ENCODE data around the gene PCK2. TPM values are rescaled to one million over a fixed set of nuclear protein-coding genes. Genes with fewer than 3 reads are reported as not detected.
A peak's percentile ranks its signal among the peaks of the same experiment; 100 is the strongest.

The PCK2 gene
- total and polyA plus RNA-seq, 4 experiments from 2014 or later, result 11.0 to 21.4 (median 16.9) TPM

- CTCF ChIA-PET (ENCODE audit: partially characterized antibody), result interaction anchor here (0.7 to 12.2 kb wide), 4 partner anchors 9 to 48 kb away, joined by 3 to 475 read pairs (median 208); partner anchors contain the start of genes CARMIL3 and PSME1
- peaks cover 3 to 15% (median 11%) of the 10 kb centered on the region in 4 donors for H3K4me1 Mint-ChIP-seq
- Histone ChIP-seq H3K9me3 (ENCODE audit: control insufficient read depth in 1 of 2, low read length in 2 of 2) (no peaks in the 10 kb centered on the region), H3K27me3 (ENCODE audit: insufficient read depth, low read length) (no peaks in the 10 kb centered on the region), H3K36me3 (ENCODE audit: insufficient read depth, low read length) (no peaks in the 10 kb centered on the region), H3K4me1 (ENCODE audit: insufficient read depth, low read length) (peaks cover 5% of the 10 kb centered on the region), H3K4me3 (ENCODE audit: low read length in 2 of 2) (no peak overlapping the region), H3K27ac (ENCODE audit: low read depth, low read length) (no peak overlapping the region)
- peaks cover 0 to 4% (median 0%) of the 10 kb centered on the region in 8 donors for H3K9me3 Mint-ChIP-seq
- POLR2A ChIA-PET (ENCODE audit: partially characterized antibody), result no interaction called here
- intact Hi-C loops (cut with micrococcal nuclease), result loop anchor here (10.0 kb wide), 1 partner anchor 103 kb away; the partner anchor contains the start of gene DHRS4L2
- no peak overlapping the region for H3K27ac Mint-ChIP-seq
- H3K4me3 Mint-ChIP-seq, result no peak overlapping the region
- no peaks in the 10 kb centered on the region for H3K36me3 Mint-ChIP-seq
- H3K27me3 Mint-ChIP-seq, result no peaks in the 10 kb centered on the region
- DNase-seq, result no peak
Measured at GRCh38 chr14:24088095-24088494, 6.0 kb upstream of the PCK2 start.

GRCh38 chr14:24089890-24090289 lies 4.2 kb upstream of the PCK2 start:
- H3K27me3 ChIP-seq (ENCODE audit: insufficient read depth, low read length), result no peaks in the 10 kb centered on the region
- Mint-ChIP-seq H3K4me1 (peaks cover 10 to 29% (median 18%) of the 10 kb centered on the region in 4 donors), H3K4me3 (no peak overlapping the region), H3K36me3 (peaks cover 0 to 6% of the 10 kb centered on the region in 2 donors), H3K9me3 (peaks cover 0 to 3% (median 0%) of the 10 kb centered on the region in 8 donors), H3K27ac (no peak overlapping the region), H3K27me3 (no peaks in the 10 kb centered on the region)
- H3K4me1 ChIP-seq (ENCODE audit: insufficient read depth, low read length), result peaks cover 13% of the 10 kb centered on the region
- no peaks in the 10 kb centered on the region for H3K9me3 ChIP-seq (ENCODE audit: control insufficient read depth in 1 of 2, low read length in 2 of 2)
- H3K36me3 ChIP-seq (ENCODE audit: insufficient read depth, low read length), result no peaks in the 10 kb centered on the region
- intact Hi-C loops (cut with micrococcal nuclease), result loop anchor here (1.0 to 10.0 kb wide), 7 partner anchors 9 to 105 kb away; partner anchors contain the start of genes DHRS4L2, EMC9, IRF9 and PSME2
- POLR2A ChIA-PET (ENCODE audit: partially characterized antibody), result interaction anchor here (0.9 to 8.8 kb wide), 6 partner anchors 8 to 57 kb away, joined by 3 to 137 read pairs (median 27); partner anchors contain the start of genes DCAF11, NRL and RNF31
- CTCF ChIA-PET (ENCODE audit: partially characterized antibody), result interaction anchor here (0.7 to 12.2 kb wide), 21 partner anchors 12 to 153 kb away, joined by 3 to 475 read pairs (median 5); partner anchors contain the start of genes CARMIL3, DCAF11, EMC9 and NRL
- no peak for DNase-seq
- no peak overlapping the region for H3K27ac ChIP-seq (ENCODE audit: low read depth, low read length)
- no peak overlapping the region for H3K4me3 ChIP-seq (ENCODE audit: low read length in 2 of 2)

- no peaks in the 10 kb centered on the region for H3K9me3 ChIP-seq (ENCODE audit: control insufficient read depth in 1 of 2, low read length in 2 of 2)
- intact Hi-C loops (cut with micrococcal nuclease), result loop anchor here (10.0 kb wide), 1 partner anchor 53 kb away; the partner anchor contains the start of genes EMC9, PSME2 and RNF31
- peak overlapping the region in 6 of 8 donors; percentile 1 to 98 (median 58) for H3K4me3 Mint-ChIP-seq
- H3K9me3 Mint-ChIP-seq, result no peaks in the 10 kb centered on the region
- H3K27me3 ChIP-seq (ENCODE audit: insufficient read depth, low read length), result no peaks in the 10 kb centered on the region
- peaks cover 21 to 47% (median 33%) of the 10 kb centered on the region in 4 donors for H3K4me1 Mint-ChIP-seq
- no peaks in the 10 kb centered on the region for H3K27me3 Mint-ChIP-seq
- H3K36me3 ChIP-seq (ENCODE audit: insufficient read depth, low read length), result peaks cover 5% of the 10 kb centered on the region
- H3K27ac ChIP-seq (ENCODE audit: low read depth, low read length), result no peak overlapping the region
- H3K27ac Mint-ChIP-seq, result peak overlapping the region in 2 of 7 donors; percentile 82 to 84
- no peak overlapping the region for H3K4me3 ChIP-seq (ENCODE audit: low read length in 2 of 2)
- peaks cover 26% of the 10 kb centered on the region for H3K4me1 ChIP-seq (ENCODE audit: insufficient read depth, low read length)
- peaks cover 0 to 16% of the 10 kb centered on the region in 2 donors for H3K36me3 Mint-ChIP-seq
- POLR2A ChIA-PET (ENCODE audit: partially characterized antibody), result interaction anchor here (0.7 to 8.8 kb wide), 7 partner anchors 10 to 121 kb away, joined by 4 to 137 read pairs (median 29); partner anchors contain the start of genes CARMIL3, CHMP4A, DCAF11 and IRF9
- CTCF ChIA-PET (ENCODE audit: partially characterized antibody), result interaction anchor here (0.8 to 12.2 kb wide), 8 partner anchors 13 to 218 kb away, joined by 3 to 475 read pairs (median 16); partner anchors contain the start of genes CARMIL3, DCAF11, IRF9 and LTB4R2
- no peak for DNase-seq
Measured at GRCh38 chr14:24092110-24092504, 2.0 kb upstream of the PCK2 start.

- intact Hi-C loops (cut with micrococcal nuclease), result loop anchor here (10.0 kb wide), 1 partner anchor 52 kb away; the partner anchor contains the start of genes EMC9, PSME2 and RNF31
- peaks cover 5% of the 10 kb centered on the region for H3K36me3 ChIP-seq (ENCODE audit: insufficient read depth, low read length)
- H3K27ac ChIP-seq (ENCODE audit: low read depth, low read length), result no peak overlapping the region
- Mint-ChIP-seq H3K27me3 (no peaks in the 10 kb centered on the region), H3K4me1 (peaks cover 21 to 47% (median 33%) of the 10 kb centered on the region in 4 donors), H3K9me3 (no peaks in the 10 kb centered on the region), H3K4me3 (peak overlapping the region; percentile 91 to 100 (median 98)), H3K27ac (peak overlapping the region in 5 of 7 donors; percentile 82 to 98 (median 86)), H3K36me3 (peaks cover 0 to 16% of the 10 kb centered on the region in 2 donors)
- ChIA-PET POLR2A (ENCODE audit: partially characterized antibody) (interaction anchor here (0.7 to 8.8 kb wide), 9 partner anchors 10 to 120 kb away, joined by 4 to 137 read pairs (median 20); partner anchors contain the start of genes CARMIL3, CHMP4A, DCAF11 and IRF9), CTCF (ENCODE audit: partially characterized antibody) (interaction anchor here (0.8 to 12.2 kb wide), 7 partner anchors 13 to 217 kb away, joined by 3 to 475 read pairs (median 26); partner anchors contain the start of genes CARMIL3, DCAF11, IRF9 and LTB4R2)
- no peaks in the 10 kb centered on the region for H3K9me3 ChIP-seq (ENCODE audit: control insufficient read depth in 1 of 2, low read length in 2 of 2)
- H3K4me3 ChIP-seq (ENCODE audit: low read length in 2 of 2), result no peak overlapping the region
- H3K4me1 ChIP-seq (ENCODE audit: insufficient read depth, low read length), result peaks cover 26% of the 10 kb centered on the region
- no peaks in the 10 kb centered on the region for H3K27me3 ChIP-seq (ENCODE audit: insufficient read depth, low read length)
- DNase-seq, result no peak
Measured at GRCh38 chr14:24092505-24093206, 1.5 kb upstream of the PCK2 start.

- Mint-ChIP-seq H3K9me3 (no peaks in the 10 kb centered on the region), H3K36me3 (peaks cover 0 to 18% of the 10 kb centered on the region in 2 donors), H3K4me1 (peaks cover 21 to 47% (median 33%) of the 10 kb centered on the region in 4 donors), H3K4me3 (peak overlapping the region; percentile 91 to 100 (median 98)), H3K27ac (peak overlapping the region; percentile 82 to 98 (median 87)), H3K27me3 (no peaks in the 10 kb centered on the region)
- Histone ChIP-seq H3K36me3 (ENCODE audit: insufficient read depth, low read length) (peaks cover 5% of the 10 kb centered on the region), H3K4me3 (ENCODE audit: low read length in 2 of 2) (peak overlapping the region in 1 of 2 donors; percentile 82), H3K4me1 (ENCODE audit: insufficient read depth, low read length) (peaks cover 26% of the 10 kb centered on the region), H3K27ac (ENCODE audit: low read depth, low read length) (peak overlapping the region; percentile 84), H3K27me3 (ENCODE audit: insufficient read depth, low read length) (no peaks in the 10 kb centered on the region), H3K9me3 (ENCODE audit: control insufficient read depth in 1 of 2, low read length in 2 of 2) (no peaks in the 10 kb centered on the region)
- no peak for DNase-seq
- intact Hi-C loops (cut with micrococcal nuclease), result loop anchor here (10.0 kb wide), 1 partner anchor 51 kb away; the partner anchor contains the start of genes EMC9, PSME2 and RNF31
- ChIA-PET POLR2A (ENCODE audit: partially characterized antibody) (interaction anchor here (0.7 to 8.8 kb wide), 15 partner anchors 11 to 337 kb away, joined by 3 to 137 read pairs (median 8); partner anchors contain the start of genes CARMIL3, CHMP4A, DCAF11 and DHRS1), CTCF (ENCODE audit: partially characterized antibody) (interaction anchor here (1.0 to 12.2 kb wide), 8 partner anchors 12 to 338 kb away, joined by 3 to 475 read pairs (median 16); partner anchors contain the start of genes CARMIL3, DCAF11, IRF9 and NRL)
Measured at GRCh38 chr14:24093207-24093900, 757 bp upstream of the PCK2 start.

- Histone ChIP-seq H3K36me3 (ENCODE audit: insufficient read depth, low read length) (peaks cover 13% of the 10 kb centered on the region), H3K4me1 (ENCODE audit: insufficient read depth, low read length) (peaks cover 26% of the 10 kb centered on the region), H3K9me3 (ENCODE audit: control insufficient read depth in 1 of 2, low read length in 2 of 2) (no peaks in the 10 kb centered on the region), H3K27me3 (ENCODE audit: insufficient read depth, low read length) (no peaks in the 10 kb centered on the region), H3K27ac (ENCODE audit: low read depth, low read length) (peak overlapping the region; percentile 84), H3K4me3 (ENCODE audit: low read length in 2 of 2) (peak overlapping the region; percentile 82 to 90)
- Mint-ChIP-seq H3K27ac (peak overlapping the region; percentile 84 to 98 (median 97)), H3K4me1 (peaks cover 21 to 47% (median 32%) of the 10 kb centered on the region in 4 donors), H3K4me3 (peak overlapping the region; percentile 91 to 100 (median 98)), H3K36me3 (peaks cover 6 to 24% of the 10 kb centered on the region in 2 donors), H3K27me3 (no peaks in the 10 kb centered on the region), H3K9me3 (no peaks in the 10 kb centered on the region)
- ChIA-PET CTCF (ENCODE audit: partially characterized antibody) (interaction anchor here (1.0 to 12.2 kb wide), 8 partner anchors 11 to 464 kb away, joined by 4 to 475 read pairs (median 20); partner anchors contain the start of genes CARMIL3, DCAF11, IRF9 and NRL), POLR2A (ENCODE audit: partially characterized antibody) (interaction anchor here (0.8 to 8.8 kb wide), 15 partner anchors 13 to 792 kb away, joined by 3 to 137 read pairs (median 8); partner anchors contain the start of genes CARMIL3, DCAF11, IRF9 and KHNYN)
- DNase-seq, result peak in 2 of 5 donors; percentile 10 to 16
- intact Hi-C loops (cut with micrococcal nuclease), result loop anchor here (1.0 to 10.0 kb wide), 6 partner anchors 14 to 66 kb away; partner anchors contain the start of genes DCAF11, EMC9, IRF9 and NRL
Measured at GRCh38 chr14:24094841-24095270, 745 bp downstream of the PCK2 start.

All from CD4-positive, alpha-beta memory T cell (primary cell).